K562 (cell line): ENCODE measurements around the gene ASB17. TPM values are rescaled to one million over a fixed set of nuclear protein-coding genes. Genes with fewer than 3 reads are reported as not detected.

ENCODE experiments used
- ATAC-seq: fragments of 200-7000 bp; cut with Tn5 transposase; 3 replicates; pipeline ENCODE4 v1.9.1; 2020; ENCODE audit warnings: moderate library complexity
- BruUV-seq: library from RNA; stranded (reverse); fragments of 400-500 nt; replicated peaks from 2 replicates; lab custom pipeline; 2021; lab: Mats Ljungman, UMichigan
- CTCF ChIA-PET: fragments of 300-600 bp; formaldehyde crosslinking; extraction: SDS; loops from one replicate; lab custom pipeline; 2021; ENCODE audit warnings: low intra/inter-chr PET ratio; lab: Yijun Ruan, JAX
- POLR2A ChIA-PET: fragments of 300-600, 350-650 bp; sonication (Branson Sonifier 250); formaldehyde crosslinking; extraction: SDS; loops from one replicate; lab custom pipeline; 2021; ENCODE audit warnings: antibody characterized with exemption, inconsistent platforms; lab: Yijun Ruan, JAX
- DNase-seq, 4 experiments: peaks; one replicate each; pipeline versions ENCODE4 v3.0.0 to v3.0.0-alpha.2; 2011 to 2018; ENCODE audit warnings: low spot score in 3 of 4, mixed read lengths in 3 of 4; ENCODE audit errors: extremely low read depth in 1 of 4
- FAIRE-seq: peaks from 2 replicates; lab custom pipeline; 2011; peaks lifted over from hg19 to GRCh38; lab: Jason Lieb, UNC
- H2AFZ ChIP-seq: 2 replicates; pipeline ENCODE4 v1.6.0; 2011; ENCODE audit warnings: low read depth, low read length, control low read depth, inconsistent platforms
- H3K27ac ChIP-seq: fragments of 200-600 bp; 3 replicates; pipeline ENCODE4 v1.8.0; 2011; ENCODE audit warnings: low read depth, mild to moderate bottlenecking, control low read depth, inconsistent platforms, low read length, moderate library complexity, mixed read lengths; ENCODE audit errors: extremely low read depth
- H3K27me3 ChIP-seq, 2 experiments: fragments of 300-600 bp in 1 of 2; 2 replicates in 1 of 2; 3 replicates in 1 of 2; pipeline versions ENCODE4 v1.6.0 to v1.8.0; 2011; ENCODE audit warnings: inconsistent platforms in 2 of 2, low read length in 2 of 2, mild to moderate bottlenecking in 1 of 2, mixed read lengths in 1 of 2, moderate library complexity in 1 of 2; ENCODE audit not compliant: control insufficient read depth in 2 of 2, insufficient read depth in 2 of 2
- H3K36me3 ChIP-seq: fragments of 300-600 bp; 3 replicates; pipeline ENCODE4 v1.8.0; 2011; ENCODE audit warnings: mild to moderate bottlenecking, low read length, inconsistent platforms; ENCODE audit not compliant: control insufficient read depth, insufficient read depth
- H3K4me1 ChIP-seq, 2 experiments: fragments of 200-600 bp in 1 of 2; replicated peaks in 1 of 2; 2 replicates in 1 of 2; 3 replicates in 1 of 2; pipeline versions ENCODE4 v1.5.1 to v1.8.0; 2011; ENCODE audit warnings: inconsistent platforms in 2 of 2, low read length in 2 of 2, mild to moderate bottlenecking in 1 of 2, mixed read lengths in 1 of 2, moderate library complexity in 1 of 2; ENCODE audit not compliant: control insufficient read depth in 2 of 2, insufficient read depth in 2 of 2
- H3K4me2 ChIP-seq: 2 replicates; pipeline ENCODE4 v1.6.1; 2011; ENCODE audit warnings: low read length, control low read depth, inconsistent platforms, mixed read lengths; ENCODE audit not compliant: insufficient read depth
- H3K4me3 ChIP-seq: fragments of 200-600 bp; sonication (generic), shearing (Covaris generic); 2 replicates; pipeline ENCODE4 v1.5.1; 2016; ENCODE audit warnings: control low read depth, inconsistent platforms
- H3K79me2 ChIP-seq: fragments of 200-600 bp; 3 replicates; pipeline ENCODE4 v1.8.0; 2011; ENCODE audit warnings: low read length, inconsistent platforms; ENCODE audit not compliant: control insufficient read depth, insufficient read depth
- H3K9ac ChIP-seq, 2 experiments: 2 replicates each; pipeline versions ENCODE4 v1.6.0 to v1.6.1; 2011; ENCODE audit warnings: low read depth in 2 of 2, low read length in 2 of 2, control low read depth in 1 of 2, inconsistent platforms in 1 of 2, mild to moderate bottlenecking in 1 of 2, mixed read lengths in 1 of 2; ENCODE audit not compliant: insufficient read depth in 1 of 2
- H3K9me1 ChIP-seq: one replicate; pipeline ENCODE4 v1.6.0; 2011; ENCODE audit warnings: inconsistent platforms, mild to moderate bottlenecking, low read length, moderate library complexity; ENCODE audit not compliant: control insufficient read depth, insufficient read depth
- H3K9me3 ChIP-seq: replicated peaks from 2 replicates; pipeline ENCODE4 v1.5.1; 2011; ENCODE audit warnings: low read depth, low read length, inconsistent platforms; ENCODE audit not compliant: control insufficient read depth, insufficient read depth
- H4K20me1 ChIP-seq: replicated peaks from 2 replicates; pipeline ENCODE4 v1.6.1; 2011; ENCODE audit warnings: low read length, inconsistent platforms, mixed read lengths; ENCODE audit not compliant: control insufficient read depth, insufficient read depth
- CSDE1 ChIP-seq, 2 experiments: fragments of 450-650 bp; IDR thresholded peaks; 2 replicates each; pipeline ENCODE4 v1.6.1; 2016; ENCODE audit warnings: mild to moderate bottlenecking in 1 of 2
- FOXK2 ChIP-seq, 2 experiments: fragments of 450-650 bp; IDR thresholded peaks in 1 of 2; conservative IDR thresholded peaks in 1 of 2; 2 replicates each; pipeline ENCODE4 v1.6.1; 2016; ENCODE audit warnings: low read depth in 2 of 2, mild to moderate bottlenecking in 1 of 2
- NCOA2 ChIP-seq, 2 experiments: fragments of 450-650 bp; IDR thresholded peaks; 2 replicates each; pipeline ENCODE4 v1.6.1; 2018; ENCODE audit warnings: mild to moderate bottlenecking in 2 of 2, moderate library complexity in 1 of 2; ENCODE audit not compliant: partially characterized antibody in 2 of 2
- RAD21 ChIP-seq, 2 experiments: fragments of 250-450 bp in 1 of 2; fragments of 450-650 bp in 1 of 2; sonication (Bioruptor Pico) in 1 of 2; formaldehyde crosslinking in 1 of 2; IDR thresholded peaks in 1 of 2; conservative IDR thresholded peaks in 1 of 2; 2 replicates each; pipeline versions ENCODE4 v1.4.0 to v1.8.0; 2020 to 2022; ENCODE audit warnings: mild to moderate bottlenecking in 2 of 2, moderate library complexity in 1 of 2
- TOE1 ChIP-seq, 2 experiments: fragments of 450-650 bp in 1 of 2; sonication (generic) in 1 of 2; formaldehyde crosslinking in 1 of 2; IDR thresholded peaks; 2 replicates each; pipeline versions ENCODE4 v1.7.1 to v1.8.0; 2016 to 2022; ENCODE audit warnings: borderline replicate concordance in 2 of 2, mild to moderate bottlenecking in 2 of 2, antibody characterized with exemption in 1 of 2, inconsistent platforms in 1 of 2, low read depth in 1 of 2, missing genetic modification reagents in 1 of 2, moderate library complexity in 1 of 2
- ZNF174 ChIP-seq: fragments of 250-450 bp; sonication (Bioruptor Pico); IDR thresholded peaks from 2 replicates; pipeline ENCODE4 v1.4.0; 2020; ENCODE audit warnings: mild to moderate bottlenecking
- WGBS: fragments of 100-300 bp; shearing (Covaris generic); methylation state at CpG from one replicate; pipeline ENCODE4 v1.1.6; 2016; ENCODE audit warnings: low coverage, mixed read lengths; ENCODE audit not compliant: insufficient coverage; ENCODE audit errors: missing lambda C conversion rate; 5-methylcytosine and 5-hydroxymethylcytosine counted together
- in situ Hi-C: fragments of 300-500 bp; cut with MboI; formaldehyde crosslinking; loops from 4 replicates; pipeline ENCODE4 v1.15.0; 2018; ENCODE audit warnings: inconsistent platforms, mixed read lengths
- intact Hi-C: fragments of 100-400 bp; cut with micrococcal nuclease; formaldehyde crosslinking; loops from 2 replicates; pipeline ENCODE4 v1.14.2; 2022
- polyA plus RNA-seq, 8 experiments: library from polyadenylated mRNA; depleted of rRNA in 4 of 8; stranded (reverse) in 5 of 8; unstranded in 3 of 8; fragments of >200 nt; fragmentation: Nextera tagmentation in 2 of 8; fragmentation: Illumina TruSeq in 1 of 8; extraction: Ambion mirVana in 2 of 8; extraction: Trizol in 1 of 8; gene quantifications; 2 replicates each; pipeline versions ENCODE4 v1.2.1 to v1.2.3, GENCODE V29; 2011 to 2014; ENCODE audit warnings: inconsistent platforms in 1 of 8, missing spikeins in 1 of 8
- total RNA-seq, 7 experiments: library from RNA; depleted of rRNA in 6 of 7; stranded (reverse); fragments of >200 nt in 6 of 7; fragmentation: Illumina TruSeq in 2 of 7; extraction: Trizol in 2 of 7; gene quantifications; 2 replicates each; pipeline versions ENCODE4 v1.2.1 to v1.2.3, GENCODE V29; 2011 to 2021; ENCODE audit warnings: low replicate concordance in 1 of 7
- TF ChIP-seq, protein P1 (sequence below): fragments of 450-650 bp; IDR thresholded peaks from 2 replicates; pipeline ENCODE4 v1.6.1; 2016; ENCODE audit warnings: mild to moderate bottlenecking
- TF ChIP-seq, protein P2 (sequence below): fragments of 250-450 bp; sonication (Bioruptor Pico); IDR thresholded peaks from 2 replicates; pipeline ENCODE4 v1.5.0; 2020; ENCODE audit warnings: mild to moderate bottlenecking

Gene ASB17
- total and polyA plus RNA-seq, 9 of the 15 experiments (the other 6 are each of a cell fraction or from before 2014, with no cell fraction given) = not detected

DNA sequence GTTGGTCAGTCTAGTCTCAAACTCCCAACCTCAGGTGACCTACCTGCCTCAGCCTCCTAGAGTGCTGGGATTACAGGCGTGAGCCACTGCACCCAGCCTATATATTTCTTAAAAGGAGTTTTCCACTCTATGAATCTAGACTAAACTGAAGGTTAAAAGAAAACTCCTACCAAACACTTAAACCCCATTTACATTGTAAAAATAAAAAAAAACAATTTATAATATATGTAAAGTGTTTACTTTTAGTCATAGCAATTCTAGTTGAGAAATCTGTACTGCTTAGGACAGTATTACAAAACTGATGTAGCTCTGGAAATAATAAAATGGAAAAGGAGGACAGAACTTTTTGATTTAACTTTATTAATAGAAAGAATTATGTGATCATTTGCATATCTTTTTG, 9.5 kb downstream of the ASB17 start:
- no peak for TF ChIP-seq NCOA2 (IDR thresholded peaks at IDR 0.05; ENCODE audit: partially characterized antibody in 2 of 2)
- no peak for TF ChIP-seq TOE1 (IDR thresholded peaks at IDR 0.05; ENCODE audit: borderline replicate concordance)
- no peak for TF ChIP-seq TOE1 (CRISPR knock-in tag; IDR thresholded peaks at IDR 0.05; ENCODE audit: borderline replicate concordance, low read depth)
- TF ChIP-seq FOXK2 (conservative IDR thresholded peaks at IDR 0.05 in 1 of 2, IDR thresholded peaks at IDR 0.05 in 1 of 2; ENCODE audit: low read depth in 2 of 2) = no peak
- TF ChIP-seq RAD21 (CRISPR knock-in tag; conservative IDR thresholded peaks at IDR 0.05 in 1 of 2, IDR thresholded peaks at IDR 0.05 in 1 of 2) = no peak
- no peak for TF ChIP-seq ZNF174 (CRISPR knock-in tag)
- no peak for TF ChIP-seq CSDE1 (IDR thresholded peaks at IDR 0.05)
- TF ChIP-seq, protein P1, sequence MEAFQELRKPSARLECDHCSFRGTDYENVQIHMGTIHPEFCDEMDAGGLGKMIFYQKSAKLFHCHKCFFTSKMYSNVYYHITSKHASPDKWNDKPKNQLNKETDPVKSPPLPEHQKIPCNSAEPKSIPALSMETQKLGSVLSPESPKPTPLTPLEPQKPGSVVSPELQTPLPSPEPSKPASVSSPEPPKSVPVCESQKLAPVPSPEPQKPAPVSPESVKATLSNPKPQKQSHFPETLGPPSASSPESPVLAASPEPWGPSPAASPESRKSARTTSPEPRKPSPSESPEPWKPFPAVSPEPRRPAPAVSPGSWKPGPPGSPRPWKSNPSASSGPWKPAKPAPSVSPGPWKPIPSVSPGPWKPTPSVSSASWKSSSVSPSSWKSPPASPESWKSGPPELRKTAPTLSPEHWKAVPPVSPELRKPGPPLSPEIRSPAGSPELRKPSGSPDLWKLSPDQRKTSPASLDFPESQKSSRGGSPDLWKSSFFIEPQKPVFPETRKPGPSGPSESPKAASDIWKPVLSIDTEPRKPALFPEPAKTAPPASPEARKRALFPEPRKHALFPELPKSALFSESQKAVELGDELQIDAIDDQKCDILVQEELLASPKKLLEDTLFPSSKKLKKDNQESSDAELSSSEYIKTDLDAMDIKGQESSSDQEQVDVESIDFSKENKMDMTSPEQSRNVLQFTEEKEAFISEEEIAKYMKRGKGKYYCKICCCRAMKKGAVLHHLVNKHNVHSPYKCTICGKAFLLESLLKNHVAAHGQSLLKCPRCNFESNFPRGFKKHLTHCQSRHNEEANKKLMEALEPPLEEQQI = no peak
- TF ChIP-seq, protein P2, sequence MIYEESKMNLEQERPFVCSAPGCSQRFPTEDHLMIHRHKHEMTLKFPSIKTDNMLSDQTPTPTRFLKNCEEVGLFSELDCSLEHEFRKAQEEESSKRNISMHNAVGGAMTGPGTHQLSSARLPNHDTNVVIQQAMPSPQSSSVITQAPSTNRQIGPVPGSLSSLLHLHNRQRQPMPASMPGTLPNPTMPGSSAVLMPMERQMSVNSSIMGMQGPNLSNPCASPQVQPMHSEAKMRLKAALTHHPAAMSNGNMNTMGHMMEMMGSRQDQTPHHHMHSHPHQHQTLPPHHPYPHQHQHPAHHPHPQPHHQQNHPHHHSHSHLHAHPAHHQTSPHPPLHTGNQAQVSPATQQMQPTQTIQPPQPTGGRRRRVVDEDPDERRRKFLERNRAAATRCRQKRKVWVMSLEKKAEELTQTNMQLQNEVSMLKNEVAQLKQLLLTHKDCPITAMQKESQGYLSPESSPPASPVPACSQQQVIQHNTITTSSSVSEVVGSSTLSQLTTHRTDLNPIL (CRISPR knock-in tag) = no peak
- ATAC-seq = no peak
- Histone ChIP-seq H3K9me1 (no peaks in the 10 kb centered on the region), H3K79me2 (no peaks in the 10 kb centered on the region), H3K4me3 (no peak overlapping the region), H3K4me1 (no peaks in the 10 kb centered on the region), H4K20me1 (no peaks in the 10 kb centered on the region), H3K9ac (no peak overlapping the region), H3K36me3 (no peaks in the 10 kb centered on the region), H3K9me3 (no peaks in the 10 kb centered on the region), H2AFZ (no peak overlapping the region), H3K27me3 (no peaks in the 10 kb centered on the region), H3K4me2 (no peak overlapping the region), H3K27ac (no peak overlapping the region)
- DNase-seq = no peak
- in situ Hi-C loops (no loop called here), intact Hi-C loops (no loop called here)
- BruUV-seq = no TSS peak
- CTCF ChIA-PET = no interaction called here
- 14% methylated on average over 1 of the region's 1 CpG for WGBS
- FAIRE-seq = no peak
- POLR2A ChIA-PET = no interaction called here
